ENCODE data around the gene KLK1. TPM values are rescaled to one million over a fixed set of nuclear protein-coding genes. Genes with fewer than 3 reads are reported as not detected.
"Not testable (repeated sequence)": the region's sequence is repeated elsewhere in the genome, so short reads cannot be mapped to it uniquely, and the experiment has no call there.

The KLK1 gene
- total RNA-seq, 2 experiments from 2014 or later, result 0.59 to 0.73 TPM

- Mint-ChIP-seq H3K36me3 (peaks cover 14% of the 10 kb centered on the region), H3K4me1 (ENCODE audit: low read depth) (peaks cover 9% of the 10 kb centered on the region), H3K9me3 (no peaks in the 10 kb centered on the region), H3K27me3 (no peaks in the 10 kb centered on the region), H3K4me3 (peak overlapping the region; percentile 12), H3K27ac (peak overlapping the region; percentile 42)
- intact Hi-C loops (cut with micrococcal nuclease), result no loop called here
- POLR2A ChIA-PET, result interaction anchor here (4.8 kb wide), 1 partner anchor 10 kb away, joined by 25 read pairs; no protein-coding TSS in a partner anchor
- DNase-seq, result peak; percentile 60
- CTCF ChIA-PET, result interaction anchor here (0.7 to 3.3 kb wide), 4 partner anchors 10 to 186 kb away, joined by 3 to 19 read pairs (median 4); no protein-coding TSS in a partner anchor
Measured at GRCh38 chr19:50794074-50794875, 29.3 kb downstream of the KLK1 start.

GRCh38 chr19:50793558-50794065 is 30.0 kb downstream of the KLK1 start:
- intact Hi-C loops (cut with micrococcal nuclease), result no loop called here
- H3K36me3 Mint-ChIP-seq, result peaks cover 12% of the 10 kb centered on the region
- H3K27ac Mint-ChIP-seq, result no peak overlapping the region
- no peaks in the 10 kb centered on the region for H3K9me3 Mint-ChIP-seq
- H3K27me3 Mint-ChIP-seq, result no peaks in the 10 kb centered on the region
- DNase-seq, result no peak
- CTCF ChIA-PET, result interaction anchor here (1.0 to 3.3 kb wide), 3 partner anchors 129 to 237 kb away, joined by 3 to 19 read pairs (median 5); no protein-coding TSS in a partner anchor
- H3K4me3 Mint-ChIP-seq, result no peak overlapping the region
- H3K4me1 Mint-ChIP-seq (ENCODE audit: low read depth), result peaks cover 9% of the 10 kb centered on the region
- POLR2A ChIA-PET, result interaction anchor here (4.8 kb wide), 1 partner anchor 11 kb away, joined by 25 read pairs; no protein-coding TSS in a partner anchor

DNA sequence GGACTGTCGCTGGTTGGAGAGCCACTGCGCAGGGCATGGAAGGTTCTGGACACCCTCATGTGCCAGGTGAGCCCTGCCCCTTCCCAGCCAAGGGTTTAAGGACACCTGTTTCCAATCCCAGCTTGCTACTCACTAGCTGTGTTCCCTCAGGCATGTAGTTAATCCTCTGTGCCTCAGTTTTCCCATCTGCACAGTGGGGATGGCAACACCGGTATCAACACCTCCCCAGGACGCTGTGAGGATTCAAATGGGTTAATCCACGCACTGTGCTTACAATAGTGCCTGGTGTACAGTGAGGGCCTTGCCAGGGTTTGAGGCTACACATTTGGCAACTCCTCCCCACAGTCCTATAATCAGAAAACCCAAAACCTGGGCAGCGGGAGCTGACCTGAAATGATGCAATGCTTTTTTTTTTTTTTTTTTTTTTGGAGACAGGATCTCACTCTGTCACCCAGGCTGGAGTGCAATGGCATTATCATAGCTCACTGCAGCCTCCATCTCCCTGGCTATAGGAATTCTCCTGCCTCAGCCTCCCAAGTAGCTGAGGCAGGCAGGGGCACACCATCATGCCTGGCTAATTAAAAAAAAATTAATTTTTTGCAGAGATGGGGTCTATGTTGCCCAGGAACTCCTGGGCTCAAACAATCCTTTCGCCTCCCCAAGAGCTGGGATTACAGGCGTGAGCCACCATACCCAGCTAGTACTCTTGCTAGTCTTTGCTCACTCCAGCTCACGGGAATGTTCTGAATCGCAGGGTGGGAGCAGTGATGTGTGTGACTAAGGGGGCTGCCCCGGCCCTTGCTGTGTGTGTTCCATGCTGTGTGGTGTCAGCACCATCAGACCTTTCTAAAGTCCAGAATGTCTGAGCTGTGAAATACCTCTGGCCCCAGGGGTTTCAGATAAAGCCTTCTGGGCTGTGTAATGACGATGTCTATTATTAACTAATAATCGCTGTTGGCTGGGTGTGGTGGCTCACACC is 31.0 kb downstream of the KLK1 start:
- intact Hi-C loops (cut with micrococcal nuclease), result no loop called here
- no peaks in the 10 kb centered on the region for H3K9me3 Mint-ChIP-seq
- CTCF ChIA-PET, result interaction anchor here (1.4 to 3.3 kb wide), 3 partner anchors 10 to 236 kb away, joined by 4 to 19 read pairs (median 5); no protein-coding TSS in a partner anchor

DNA sequence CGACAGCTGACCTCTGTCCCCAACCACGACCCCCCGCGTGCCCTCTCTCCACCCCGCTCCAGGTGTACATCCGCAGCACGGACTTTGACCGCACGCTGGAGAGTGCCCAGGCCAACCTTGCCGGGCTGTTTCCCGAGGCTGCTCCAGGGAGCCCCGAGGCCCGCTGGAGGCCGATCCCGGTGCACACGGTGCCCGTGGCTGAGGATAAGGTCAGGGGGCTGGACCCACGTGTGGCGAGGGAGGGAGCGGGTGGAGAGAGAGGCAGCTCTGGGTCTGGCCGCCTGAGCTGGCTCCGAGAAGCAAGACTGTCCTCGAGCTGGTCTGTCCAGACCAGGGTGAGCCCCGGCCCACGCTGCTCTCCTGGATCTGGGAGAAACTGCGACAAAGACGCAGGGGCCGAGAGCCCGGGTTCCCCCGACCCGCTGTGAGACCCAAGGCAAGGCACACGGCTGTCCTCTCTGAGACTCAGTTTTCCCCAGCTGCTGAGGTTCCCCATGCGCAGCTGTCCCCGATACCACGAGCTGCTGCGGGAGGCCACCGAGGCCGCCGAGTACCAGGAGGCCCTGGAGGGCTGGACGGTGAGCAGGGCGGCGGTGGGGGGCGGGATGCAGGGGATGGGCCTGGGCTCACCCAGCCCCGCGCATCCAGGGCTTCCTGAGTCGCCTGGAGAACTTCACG is 31.9 kb downstream of the KLK1 start:
- POLR2A ChIA-PET, result no interaction called here
- no peak overlapping the region for H3K4me3 Mint-ChIP-seq
- CTCF ChIA-PET, result interaction anchor here (0.9 to 2.6 kb wide), 3 partner anchors 11 to 235 kb away, joined by 3 to 5 read pairs (median 4); no protein-coding TSS in a partner anchor

More for the DNA sequence above, 31.0 kb downstream of the KLK1 start:
- POLR2A ChIA-PET, result interaction anchor here (4.8 kb wide), 1 partner anchor 12 kb away, joined by 25 read pairs; no protein-coding TSS in a partner anchor
- Mint-ChIP-seq H3K27ac (no peak overlapping the region), H3K36me3 (peaks cover 4% of the 10 kb centered on the region), H3K27me3 (no peaks in the 10 kb centered on the region), H3K4me3 (no peak overlapping the region), H3K4me1 (ENCODE audit: low read depth) (peaks cover 9% of the 10 kb centered on the region)
- DNase-seq, result no peak

GRCh38 chr19:50790922-50791467 is 32.6 kb downstream of the KLK1 start:
- peaks cover 4% of the 10 kb centered on the region for H3K36me3 Mint-ChIP-seq
- no peak overlapping the region for H3K4me3 Mint-ChIP-seq
- no peaks in the 10 kb centered on the region for H3K27me3 Mint-ChIP-seq
- H3K27ac Mint-ChIP-seq, result no peak overlapping the region
- no peaks in the 10 kb centered on the region for H3K9me3 Mint-ChIP-seq
- intact Hi-C loops (cut with micrococcal nuclease), result no loop called here
- DNase-seq, result no peak
- peaks cover 9% of the 10 kb centered on the region for H3K4me1 Mint-ChIP-seq (ENCODE audit: low read depth)
- POLR2A ChIA-PET, result no interaction called here
- CTCF ChIA-PET, result interaction anchor here (0.9 to 2.6 kb wide), 3 partner anchors 12 to 235 kb away, joined by 3 to 5 read pairs (median 4); no protein-coding TSS in a partner anchor

More for the DNA sequence above, 31.9 kb downstream of the KLK1 start:
- peaks cover 4% of the 10 kb centered on the region for H3K36me3 Mint-ChIP-seq
- H3K4me1 Mint-ChIP-seq (ENCODE audit: low read depth), result peaks cover 9% of the 10 kb centered on the region
- H3K9me3 Mint-ChIP-seq, result no peaks in the 10 kb centered on the region
- DNase-seq, result no peak
- intact Hi-C loops (cut with micrococcal nuclease), result no loop called here
- no peak overlapping the region for H3K27ac Mint-ChIP-seq
- H3K27me3 Mint-ChIP-seq, result no peaks in the 10 kb centered on the region

DNA sequence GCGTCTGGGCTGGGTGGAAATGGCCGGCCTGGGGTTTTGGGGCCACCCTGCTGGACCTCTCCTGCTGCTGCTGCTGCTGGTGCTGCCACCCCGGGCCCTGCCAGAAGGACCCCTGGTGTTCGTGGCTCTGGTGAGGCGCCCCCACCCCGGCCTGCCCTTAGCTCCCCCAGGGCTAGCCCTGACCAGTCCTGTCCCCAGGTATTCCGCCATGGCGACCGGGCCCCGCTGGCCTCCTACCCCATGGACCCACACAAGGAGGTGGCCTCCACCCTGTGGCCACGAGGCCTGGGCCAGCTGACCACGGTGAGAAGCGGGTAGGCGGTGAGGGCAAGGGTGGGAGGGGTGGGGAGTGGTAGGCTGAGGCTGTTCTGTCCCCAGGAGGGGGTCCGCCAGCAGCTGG is 33.2 kb downstream of the KLK1 start, which contains the start of gene ACP4:
Gene ACP4 (plus strand): TSS at position 20 of the 400 bp plus-strand sequence. CDS start 0 bp downstream, at position 20.
- POLR2A ChIA-PET, result no interaction called here
- intact Hi-C loops (cut with micrococcal nuclease), result no loop called here

DNA sequence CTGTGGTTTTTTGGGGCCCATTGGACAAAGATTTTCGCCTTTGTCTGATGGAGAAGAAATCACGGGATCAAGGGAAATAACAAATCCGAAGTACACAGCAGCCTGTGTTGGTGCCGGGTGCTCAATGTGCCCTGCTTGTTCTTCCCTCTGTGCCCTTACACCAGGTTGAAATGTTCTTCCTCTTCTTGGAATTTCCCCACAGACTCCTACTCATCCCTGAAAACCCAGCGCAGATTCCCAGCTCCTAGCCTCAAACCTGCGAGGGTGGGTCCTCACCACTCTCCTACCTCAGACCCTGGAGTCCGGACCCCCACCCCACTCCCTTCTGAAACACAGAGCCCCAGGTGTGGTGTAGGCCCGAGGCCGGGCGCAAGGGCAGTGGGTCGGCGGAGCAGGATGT is 38.3 kb downstream of the KLK1 start:
- POLR2A ChIA-PET, result no interaction called here
- Mint-ChIP-seq H3K4me3 (no peak overlapping the region), H3K4me1 (ENCODE audit: low read depth) (peaks cover 2% of the 10 kb centered on the region), H3K27me3 (peaks cover 11% of the 10 kb centered on the region), H3K36me3 (no peaks in the 10 kb centered on the region), H3K9me3 (no peaks in the 10 kb centered on the region), H3K27ac (no peak overlapping the region)
- intact Hi-C loops (cut with micrococcal nuclease), result no loop called here
- CTCF ChIA-PET, result interaction anchor here (1.1 kb wide), 1 partner anchor 248 kb away, joined by 3 read pairs; no protein-coding TSS in a partner anchor
- no peak for DNase-seq

More for the DNA sequence above, 33.2 kb downstream of the KLK1 start, which contains the start of gene ACP4:
- Mint-ChIP-seq H3K9me3 (no peaks in the 10 kb centered on the region), H3K27me3 (no peaks in the 10 kb centered on the region), H3K36me3 (peaks cover 4% of the 10 kb centered on the region), H3K4me3 (no peak within 1 kb of the TSS), H3K4me1 (ENCODE audit: low read depth) (peaks cover 9% of the 10 kb centered on the region), H3K27ac (no peak within 1 kb of the TSS)
- CTCF ChIA-PET, result no interaction called here
- no peak for DNase-seq

GRCh38 chr19:50784710-50785109 is 38.9 kb downstream of the KLK1 start:
- no peak overlapping the region for H3K27ac Mint-ChIP-seq
- no peaks in the 10 kb centered on the region for H3K9me3 Mint-ChIP-seq
- H3K4me1 Mint-ChIP-seq (ENCODE audit: low read depth), result peaks cover 2% of the 10 kb centered on the region
- CTCF ChIA-PET, result interaction anchor here (1.1 to 2.8 kb wide), 5 partner anchors 136 to 427 kb away, joined by 3 to 15 read pairs (median 3); no protein-coding TSS in a partner anchor
- H3K36me3 Mint-ChIP-seq, result no peaks in the 10 kb centered on the region
- no peak for DNase-seq
- no peak overlapping the region for H3K4me3 Mint-ChIP-seq
- POLR2A ChIA-PET, result no interaction called here
- peaks cover 17% of the 10 kb centered on the region for H3K27me3 Mint-ChIP-seq
- intact Hi-C loops (cut with micrococcal nuclease), result loop anchor here (5.0 kb wide), 2 partner anchors 177 to 427 kb away; no protein-coding TSS in a partner anchor

GRCh38 chr19:50783848-50784152 is 39.8 kb downstream of the KLK1 start:
- H3K27ac Mint-ChIP-seq; H3K9me3 Mint-ChIP-seq; POLR2A ChIA-PET; H3K36me3 Mint-ChIP-seq; DNase-seq; H3K4me1 Mint-ChIP-seq (ENCODE audit: low read depth); H3K4me3 Mint-ChIP-seq: not testable (repeated sequence)
- CTCF ChIA-PET, result interaction anchor here (0.6 to 2.8 kb wide), 17 partner anchors 10 to 426 kb away, joined by 3 to 15 read pairs (median 3); no protein-coding TSS in a partner anchor
- intact Hi-C loops (cut with micrococcal nuclease), result loop anchor here (1.0 to 5.0 kb wide), 3 partner anchors 176 to 426 kb away; no protein-coding TSS in a partner anchor
- peaks cover 26% of the 10 kb centered on the region for H3K27me3 Mint-ChIP-seq

DNA sequence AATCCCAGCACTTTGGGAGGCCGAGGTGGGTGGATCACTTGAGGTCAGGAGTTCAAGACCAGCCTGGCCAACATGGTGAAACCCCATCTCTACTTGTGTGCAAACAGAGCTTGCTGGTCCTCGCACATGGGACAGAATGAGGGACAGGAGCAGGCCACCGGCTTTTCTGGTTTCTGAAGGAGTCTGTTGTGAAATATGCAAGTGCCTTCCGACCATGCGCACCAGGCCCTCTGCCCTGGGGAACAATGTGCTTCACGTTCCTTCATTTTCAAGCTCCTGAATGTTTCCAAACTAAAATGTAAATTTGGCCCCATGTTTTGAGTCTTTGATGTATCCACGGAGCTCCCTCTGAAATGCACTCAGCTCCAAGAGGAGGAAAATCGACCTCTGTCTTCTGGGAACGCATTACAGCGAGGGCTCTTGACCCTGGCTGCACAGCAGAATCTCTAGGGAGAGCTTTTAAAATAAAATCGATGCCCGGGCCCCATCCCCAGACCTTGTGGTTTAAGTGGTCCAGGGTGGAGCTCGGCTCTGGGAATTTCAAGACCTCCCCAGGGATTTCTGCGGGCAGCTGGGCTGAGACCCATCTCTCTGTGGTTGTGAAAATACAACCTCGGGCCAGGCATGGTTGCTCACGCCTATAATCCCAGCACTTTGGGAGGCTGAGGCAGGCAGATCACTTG is 42.7 kb downstream of the KLK1 start:
- H3K36me3 Mint-ChIP-seq, result no peaks in the 10 kb centered on the region
- H3K4me3 Mint-ChIP-seq, result no peak overlapping the region
- H3K27me3 Mint-ChIP-seq, result peaks cover 42% of the 10 kb centered on the region
- no peak for DNase-seq
- no peak overlapping the region for H3K27ac Mint-ChIP-seq
- ChIA-PET POLR2A (no interaction called here), CTCF (interaction anchor here (0.7 to 2.3 kb wide), 4 partner anchors 57 to 569 kb away, joined by 3 to 10 read pairs (median 6); partner anchors contain the start of gene CLEC11A)
- no peaks in the 10 kb centered on the region for H3K9me3 Mint-ChIP-seq
- intact Hi-C loops (cut with micrococcal nuclease), result loop anchor here (5.0 kb wide), 2 partner anchors 174 to 424 kb away; no protein-coding TSS in a partner anchor
- H3K4me1 Mint-ChIP-seq (ENCODE audit: low read depth), result peaks cover 2% of the 10 kb centered on the region

Data from activated CD4-positive, alpha-beta memory T cell treated with anti-CD3 and anti-CD28 coated beads for 36 hours (primary cell).